Activated CD8-positive, alpha-beta memory T cell treated with anti-CD3 and anti-CD28 coated beads, Interleukin-2, amount 10 ng/mL, durations not matched to agents 7 days and 5 days (primary cell): Measurements from ENCODE around the gene ELF5. TPM values are rescaled to one million over a fixed set of nuclear protein-coding genes. Genes with fewer than 3 reads are reported as not detected.

Experiments
- ATAC-seq: fragments of 150-1000 bp; cut with Tn5 transposase; one replicate; pipeline ENCODE4 v1.10.0; 2021; ENCODE audit warnings: moderate library complexity
- CTCF ChIA-PET: fragments of 350-600 bp; sonication (Branson Sonifier 250); formaldehyde crosslinking; loops from one replicate; lab custom pipeline; 2021; ENCODE audit warnings: antibody characterized with exemption; lab: Charles Lee
- DNase-seq: peaks from one replicate; pipeline ENCODE4 v3.0.0-alpha.2; 2020
- H3K27ac Mint-ChIP-seq: one replicate; pipeline ENCODE4 v1.8.0; 2021; ENCODE audit warnings: mild to moderate bottlenecking, mixed read lengths
- H3K27me3 Mint-ChIP-seq: one replicate; pipeline ENCODE4 v1.8.0; 2021; ENCODE audit warnings: mixed read lengths
- H3K36me3 Mint-ChIP-seq: one replicate; pipeline ENCODE4 v1.8.0; 2021; ENCODE audit warnings: mild to moderate bottlenecking, mixed read lengths
- H3K4me1 Mint-ChIP-seq: one replicate; pipeline ENCODE4 v1.8.0; 2021; ENCODE audit warnings: mixed read lengths
- H3K4me3 Mint-ChIP-seq: one replicate; pipeline ENCODE4 v1.8.0; 2021; ENCODE audit warnings: mild to moderate bottlenecking, moderate library complexity, mixed read lengths
- H3K9me3 Mint-ChIP-seq: one replicate; pipeline ENCODE4 v1.8.0; 2022; ENCODE audit warnings: low read depth, mixed read lengths
- total RNA-seq, 2 experiments: library from RNA; stranded (reverse); gene quantifications; one replicate each; pipeline ENCODE4 v1.2.3, GENCODE V29; 2021

The ELF5 gene
- total RNA-seq, 2 experiments from 2014 or later: not detected

- Mint-ChIP-seq H3K4me3 (no peak overlapping the region), H3K9me3 (no peaks in the 10 kb centered on the region), H3K27ac (no peak overlapping the region), H3K4me1 (no peaks in the 10 kb centered on the region), H3K36me3 (no peaks in the 10 kb centered on the region), H3K27me3 (peaks cover 25% of the 10 kb centered on the region)
- CTCF ChIA-PET: interaction anchor here (1.4 kb wide), 1 partner anchor 19 kb away, joined by 4 read pairs; no protein-coding TSS in a partner anchor
- DNase-seq (no peak), ATAC-seq (no peak)
Observed at GRCh38 chr11:34531663-34532062, 18.1 kb upstream of the ELF5 start.

DNA sequence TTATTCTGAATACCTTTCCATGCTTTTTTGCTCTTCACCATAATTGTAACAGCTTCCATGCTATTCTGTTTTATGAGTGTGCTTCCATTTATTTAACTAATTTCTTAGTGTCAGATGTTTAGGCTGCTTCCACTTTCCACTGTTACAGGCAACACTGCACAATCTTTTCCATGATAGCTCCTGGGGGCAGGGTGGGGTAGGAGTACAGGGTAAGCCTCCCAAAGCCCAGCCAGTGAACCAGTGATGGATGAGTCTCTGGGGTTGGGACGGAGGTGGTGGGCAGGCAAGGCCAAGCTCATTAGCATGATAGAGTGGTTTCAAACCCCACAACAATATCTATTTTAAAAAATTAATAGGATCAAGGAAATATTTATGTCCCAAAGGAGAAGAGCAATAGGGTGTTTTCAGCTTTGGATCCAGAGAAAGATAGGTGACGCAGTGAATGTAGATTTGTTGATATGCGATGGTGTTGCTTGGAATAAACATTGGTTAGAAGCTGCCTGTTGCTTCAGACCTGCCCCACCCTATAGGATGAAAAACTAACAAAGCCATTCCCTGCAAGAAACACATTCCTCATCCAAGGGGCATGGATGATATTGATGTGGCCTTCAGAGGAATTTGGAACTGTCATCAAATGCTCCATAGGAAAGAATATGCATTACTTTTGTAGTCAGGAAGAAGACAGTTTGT, 17.1 kb upstream of the ELF5 start:
- H3K9me3 Mint-ChIP-seq: no peaks in the 10 kb centered on the region
- H3K4me1 Mint-ChIP-seq: no peaks in the 10 kb centered on the region
- no peak overlapping the region for H3K4me3 Mint-ChIP-seq
- no peak overlapping the region for H3K27ac Mint-ChIP-seq
- CTCF ChIA-PET: no interaction called here
- peaks cover 25% of the 10 kb centered on the region for H3K27me3 Mint-ChIP-seq
- no peak for DNase-seq
- H3K36me3 Mint-ChIP-seq: no peaks in the 10 kb centered on the region
- no peak for ATAC-seq

DNA sequence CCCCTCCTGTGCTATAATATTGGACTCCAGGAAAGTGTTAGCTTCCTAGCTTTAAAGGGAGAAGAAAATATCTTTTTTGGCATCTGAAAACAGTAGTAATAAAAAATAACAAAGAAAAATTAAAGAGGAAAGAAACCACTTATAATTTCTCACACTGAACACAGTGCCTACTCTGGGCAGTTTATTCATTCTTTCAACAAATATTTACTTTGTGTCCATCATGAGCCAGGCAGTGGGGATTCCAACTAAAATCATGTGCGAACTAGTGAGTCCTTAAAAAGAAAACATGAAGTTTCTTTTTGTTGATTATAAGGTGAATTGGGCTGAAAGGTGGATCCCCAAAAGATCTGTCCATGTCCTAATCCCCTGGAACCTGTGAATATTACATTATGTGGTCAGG, 16.0 kb upstream of the ELF5 start:
- DNase-seq (no peak), ATAC-seq (no peak)
- H3K36me3 Mint-ChIP-seq: no peaks in the 10 kb centered on the region
- peaks cover 25% of the 10 kb centered on the region for H3K27me3 Mint-ChIP-seq
- no peaks in the 10 kb centered on the region for H3K9me3 Mint-ChIP-seq
- H3K27ac Mint-ChIP-seq: no peak overlapping the region
- H3K4me3 Mint-ChIP-seq: no peak overlapping the region
- CTCF ChIA-PET: no interaction called here
- no peaks in the 10 kb centered on the region for H3K4me1 Mint-ChIP-seq

DNA sequence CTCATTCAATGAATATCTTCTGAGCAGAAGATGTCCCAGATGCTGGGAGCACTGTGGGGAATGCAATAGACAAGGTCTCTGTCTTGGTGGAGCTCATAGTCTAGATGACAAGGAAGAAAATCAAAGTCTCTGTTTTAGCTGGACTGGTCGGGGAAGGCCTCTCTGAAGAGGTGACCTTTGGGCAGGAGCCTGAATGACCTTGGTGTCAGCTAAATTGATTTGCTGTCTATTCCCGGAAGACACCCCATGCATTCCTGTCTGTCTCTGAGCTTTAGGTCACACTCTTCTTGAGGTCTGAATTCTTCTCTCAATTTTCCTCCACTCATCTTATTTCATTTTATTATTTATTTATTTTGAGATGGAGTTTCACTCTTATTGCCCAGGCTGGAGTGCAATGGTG, 14.5 kb upstream of the ELF5 start:
- Mint-ChIP-seq H3K27me3 (peaks cover 18% of the 10 kb centered on the region), H3K36me3 (no peaks in the 10 kb centered on the region), H3K4me1 (no peaks in the 10 kb centered on the region), H3K4me3 (no peak overlapping the region), H3K9me3 (no peaks in the 10 kb centered on the region), H3K27ac (no peak overlapping the region)
- CTCF ChIA-PET: interaction anchor here (1.1 kb wide), 1 partner anchor 26 kb away, joined by 3 read pairs; no protein-coding TSS in a partner anchor
- no peak for DNase-seq
- no peak for ATAC-seq

DNA sequence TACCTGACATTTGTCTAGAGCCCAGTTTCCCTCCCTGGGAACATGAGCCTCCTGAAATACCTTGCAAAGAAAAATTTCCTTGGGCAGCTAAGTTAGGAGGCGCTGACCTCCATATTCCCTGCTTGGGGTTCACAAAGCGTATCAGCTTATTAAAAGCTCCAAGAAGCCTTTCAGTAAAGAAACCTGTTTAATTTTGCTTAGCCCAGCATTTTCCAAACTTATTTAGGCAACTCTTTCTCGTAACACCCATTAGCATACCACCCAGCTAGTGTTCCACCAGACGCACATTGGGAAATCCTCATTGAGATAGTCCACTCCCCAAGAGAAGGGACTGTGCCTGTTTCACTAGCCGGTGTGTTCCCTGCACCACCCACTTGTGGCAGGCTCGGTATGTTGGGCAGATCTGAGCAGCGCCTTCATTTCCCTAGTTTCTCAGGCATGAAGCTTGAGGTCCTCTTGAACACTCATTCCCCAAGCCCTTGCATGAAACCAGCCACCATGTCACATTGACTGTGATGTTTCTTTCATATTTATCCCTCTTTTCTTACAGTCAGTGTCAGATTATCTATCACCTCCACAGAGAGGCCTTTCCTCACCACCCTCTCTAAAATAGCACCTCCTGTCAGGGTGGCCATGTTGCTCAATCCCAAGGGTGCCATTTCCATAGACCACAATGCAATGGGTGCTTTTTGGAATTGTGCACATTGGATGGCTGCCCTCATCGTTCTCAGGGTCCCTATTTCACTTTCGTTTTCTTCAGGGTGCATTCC, 12.5 kb upstream of the ELF5 start:
- Mint-ChIP-seq H3K4me3 (peak overlapping the region; percentile 11), H3K27ac (no peak overlapping the region), H3K27me3 (peaks cover 14% of the 10 kb centered on the region), H3K9me3 (no peaks in the 10 kb centered on the region), H3K4me1 (no peaks in the 10 kb centered on the region), H3K36me3 (no peaks in the 10 kb centered on the region)
- ATAC-seq (no peak), DNase-seq (no peak)
- CTCF ChIA-PET: no interaction called here

DNA sequence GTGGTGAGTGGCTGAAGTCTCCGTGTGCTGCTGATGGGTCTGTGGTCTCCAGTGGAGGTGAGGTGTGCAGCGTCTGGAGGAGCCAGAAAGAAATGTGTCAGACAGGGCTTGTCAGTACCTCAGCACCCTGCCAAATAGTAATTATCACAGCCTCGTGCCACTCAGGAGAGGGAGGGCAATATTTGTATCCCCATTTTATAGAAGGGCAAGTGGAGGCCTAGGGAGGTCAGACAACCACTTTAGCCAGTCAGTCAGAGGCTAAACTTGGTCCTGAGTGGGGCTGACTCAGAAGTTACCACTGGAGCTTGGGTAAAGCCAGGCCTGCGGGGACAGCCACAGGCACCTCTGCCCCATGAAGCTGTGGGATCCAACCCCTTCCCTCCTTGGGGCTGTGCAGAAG, 11.5 kb upstream of the ELF5 start:
- no peaks in the 10 kb centered on the region for H3K9me3 Mint-ChIP-seq
- ATAC-seq (no peak), DNase-seq (no peak)
- no peaks in the 10 kb centered on the region for H3K36me3 Mint-ChIP-seq
- H3K27me3 Mint-ChIP-seq: peaks cover 12% of the 10 kb centered on the region
- CTCF ChIA-PET: interaction anchor here (2.0 kb wide), 1 partner anchor 12 kb away, joined by 7 read pairs; no protein-coding TSS in a partner anchor
- no peaks in the 10 kb centered on the region for H3K4me1 Mint-ChIP-seq
- no peak overlapping the region for H3K4me3 Mint-ChIP-seq
- H3K27ac Mint-ChIP-seq: no peak overlapping the region

GRCh38 chr11:34524696-34525095, 11.1 kb upstream of the ELF5 start:
- no peak for ATAC-seq
- Mint-ChIP-seq H3K27me3 (peaks cover 8% of the 10 kb centered on the region), H3K36me3 (no peaks in the 10 kb centered on the region), H3K9me3 (no peaks in the 10 kb centered on the region), H3K27ac (no peak overlapping the region), H3K4me1 (no peaks in the 10 kb centered on the region), H3K4me3 (no peak overlapping the region)
- CTCF ChIA-PET: interaction anchor here (0.6 to 2.0 kb wide), 2 partner anchors 12 to 1440 kb away, joined by 4 to 7 read pairs; no protein-coding TSS in a partner anchor
- DNase-seq: no peak

DNA sequence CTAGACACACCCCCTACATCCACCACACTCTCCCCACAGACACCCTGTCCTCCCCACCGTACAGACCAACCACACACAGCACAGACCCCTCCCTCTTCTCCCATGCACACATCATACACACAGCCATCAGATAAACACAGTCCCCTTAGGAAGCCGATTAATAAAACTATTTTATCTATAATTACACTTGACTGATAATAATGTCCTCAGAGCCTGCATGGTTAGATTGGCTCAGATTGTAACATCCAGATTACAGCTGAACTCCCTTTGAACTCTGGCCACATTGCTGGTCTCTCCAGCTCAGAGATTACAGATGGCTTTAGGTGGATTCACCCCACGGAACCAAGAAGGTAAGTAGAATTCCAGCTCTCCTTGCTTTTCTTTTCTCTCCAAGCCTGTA, 9.5 kb upstream of the ELF5 start:
- Mint-ChIP-seq H3K27ac (no peak overlapping the region), H3K4me3 (no peak overlapping the region), H3K27me3 (peaks cover 2% of the 10 kb centered on the region), H3K9me3 (no peaks in the 10 kb centered on the region), H3K4me1 (no peaks in the 10 kb centered on the region), H3K36me3 (no peaks in the 10 kb centered on the region)
- CTCF ChIA-PET: no interaction called here
- ATAC-seq (no peak), DNase-seq (no peak)

- ATAC-seq (no peak), DNase-seq (no peak)
- no peaks in the 10 kb centered on the region for H3K4me1 Mint-ChIP-seq
- no peak overlapping the region for H3K4me3 Mint-ChIP-seq
- CTCF ChIA-PET: no interaction called here
- no peak overlapping the region for H3K27ac Mint-ChIP-seq
- H3K36me3 Mint-ChIP-seq: no peaks in the 10 kb centered on the region
- no peaks in the 10 kb centered on the region for H3K9me3 Mint-ChIP-seq
- peaks cover 3% of the 10 kb centered on the region for H3K27me3 Mint-ChIP-seq
Observed at GRCh38 chr11:34522188-34522587, 8.6 kb upstream of the ELF5 start.

DNA sequence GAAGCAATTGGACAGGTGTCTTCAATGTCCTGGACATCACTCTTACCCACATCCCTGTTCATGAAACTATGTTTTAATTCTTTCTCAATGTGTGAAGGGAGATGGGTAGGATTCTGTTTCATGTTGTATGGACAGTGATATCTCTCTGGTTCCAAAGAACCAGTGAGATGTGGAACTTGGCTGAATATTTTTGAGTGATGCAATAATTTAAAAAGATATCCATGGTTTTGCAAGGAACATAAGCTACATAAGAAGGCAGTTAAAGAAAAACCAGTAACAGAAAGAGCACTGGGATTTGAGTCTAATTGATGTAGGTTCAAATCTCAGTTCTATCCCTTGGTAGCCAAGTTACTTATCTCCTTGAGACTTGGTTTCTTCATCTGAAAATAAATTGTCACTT, 7.7 kb upstream of the ELF5 start:
- no peak overlapping the region for H3K27ac Mint-ChIP-seq
- H3K4me1 Mint-ChIP-seq: no peaks in the 10 kb centered on the region
- H3K27me3 Mint-ChIP-seq: peaks cover 3% of the 10 kb centered on the region
- no peak overlapping the region for H3K4me3 Mint-ChIP-seq
- DNase-seq (no peak), ATAC-seq (no peak)
- no peaks in the 10 kb centered on the region for H3K36me3 Mint-ChIP-seq
- no peaks in the 10 kb centered on the region for H3K9me3 Mint-ChIP-seq
- CTCF ChIA-PET: no interaction called here

- H3K9me3 Mint-ChIP-seq: no peaks in the 10 kb centered on the region
- CTCF ChIA-PET: no interaction called here
- H3K36me3 Mint-ChIP-seq: no peaks in the 10 kb centered on the region
Observed at GRCh38 chr11:34519595-34520235, 6.1 kb upstream of the ELF5 start.

GRCh38 chr11:34516247-34517040, 2.9 kb upstream of the ELF5 start:
- DNase-seq (no peak), ATAC-seq (no peak)
- CTCF ChIA-PET: no interaction called here
- Mint-ChIP-seq H3K36me3 (no peaks in the 10 kb centered on the region), H3K9me3 (no peaks in the 10 kb centered on the region), H3K27ac (no peak overlapping the region), H3K4me3 (no peak overlapping the region), H3K27me3 (peaks cover 3% of the 10 kb centered on the region), H3K4me1 (no peaks in the 10 kb centered on the region)

More at GRCh38 chr11:34519595-34520235, 6.1 kb upstream of the ELF5 start:
- no peak for DNase-seq
- Mint-ChIP-seq H3K4me1 (no peaks in the 10 kb centered on the region), H3K27ac (no peak overlapping the region), H3K27me3 (peaks cover 3% of the 10 kb centered on the region), H3K4me3 (no peak overlapping the region)
- ATAC-seq: no peak

GRCh38 chr11:34514597-34514996, 1.0 kb upstream of the ELF5 start:
- CTCF ChIA-PET: no interaction called here
- no peak for ATAC-seq

More at GRCh38 chr11:34514597-34514996, 1.0 kb upstream of the ELF5 start:
- peaks cover 3% of the 10 kb centered on the region for H3K27me3 Mint-ChIP-seq
- DNase-seq: no peak
- no peak overlapping the region for H3K4me3 Mint-ChIP-seq
- no peak overlapping the region for H3K27ac Mint-ChIP-seq
- no peaks in the 10 kb centered on the region for H3K9me3 Mint-ChIP-seq
- no peaks in the 10 kb centered on the region for H3K4me1 Mint-ChIP-seq
- no peaks in the 10 kb centered on the region for H3K36me3 Mint-ChIP-seq
